Activated CD4-positive, alpha-beta T cell treated with anti-CD3 and anti-CD28 coated beads for 36 hours (primary cell): Measurements from ENCODE around the gene HUWE1. TPM values are rescaled to one million over a fixed set of nuclear protein-coding genes. Genes with fewer than 3 reads are reported as not detected.

Source experiments
- ATAC-seq: fragments of 200-7000 bp; cut with Tn5 transposase; one replicate; pipeline ENCODE4 v1.10.0; 2021; ENCODE audit warnings: mild to moderate bottlenecking, moderate library complexity
- CTCF ChIA-PET: fragments of 350-600 bp; sonication (Branson Sonifier 250); formaldehyde crosslinking; loops from one replicate; lab custom pipeline; 2021; ENCODE audit warnings: antibody characterized with exemption; lab: Charles Lee
- POLR2A ChIA-PET: fragments of 350-600 bp; sonication (Branson Sonifier 250); formaldehyde crosslinking; loops from one replicate; lab custom pipeline; 2021; ENCODE audit warnings: antibody characterized with exemption, inconsistent platforms; lab: Charles Lee
- DNase-seq: peaks from one replicate; pipeline ENCODE4 v3.0.0-alpha.2; 2020
- H3K27ac Mint-ChIP-seq: one replicate; pipeline ENCODE4 v1.8.0; 2021; ENCODE audit warnings: mixed read lengths
- H3K27me3 Mint-ChIP-seq: one replicate; pipeline ENCODE4 v1.8.0; 2021; ENCODE audit warnings: mixed read lengths
- H3K36me3 Mint-ChIP-seq: one replicate; pipeline ENCODE4 v1.8.0; 2021; ENCODE audit warnings: low read depth, mixed read lengths
- H3K4me1 Mint-ChIP-seq: one replicate; pipeline ENCODE4 v1.8.0; 2021; ENCODE audit warnings: mixed read lengths
- H3K4me3 Mint-ChIP-seq: one replicate; pipeline ENCODE4 v1.8.0; 2021; ENCODE audit warnings: mild to moderate bottlenecking, moderate library complexity, mixed read lengths
- H3K9me3 Mint-ChIP-seq: one replicate; pipeline ENCODE4 v1.8.0; 2021; ENCODE audit warnings: low read depth, mixed read lengths
- intact Hi-C, 2 experiments: fragments of 100-400 bp; cut with DNase I in 1 of 2; cut with micrococcal nuclease in 1 of 2; formaldehyde crosslinking; loops; one replicate each; pipeline versions ENCODE4 v1.14.2 to v1.15.1; 2022 to 2024; cut with DNase I, micrococcal nuclease
- total RNA-seq, 2 experiments: library from RNA; stranded (reverse); gene quantifications; one replicate each; pipeline ENCODE4 v1.2.3, GENCODE V29; 2021

HUWE1 gene
- total RNA-seq, 2 experiments from 2014 or later, result 513 to 554 TPM

- CTCF ChIA-PET, result interaction anchor here (0.6 to 1.6 kb wide), 5 partner anchors 12 to 115 kb away, joined by 3 to 5 read pairs (median 3); partner anchors contain the start of gene HUWE1
These were observed 30.7 kb upstream of the HUWE1 start for GRCh38 chrX:53717205-53717604.

DNA sequence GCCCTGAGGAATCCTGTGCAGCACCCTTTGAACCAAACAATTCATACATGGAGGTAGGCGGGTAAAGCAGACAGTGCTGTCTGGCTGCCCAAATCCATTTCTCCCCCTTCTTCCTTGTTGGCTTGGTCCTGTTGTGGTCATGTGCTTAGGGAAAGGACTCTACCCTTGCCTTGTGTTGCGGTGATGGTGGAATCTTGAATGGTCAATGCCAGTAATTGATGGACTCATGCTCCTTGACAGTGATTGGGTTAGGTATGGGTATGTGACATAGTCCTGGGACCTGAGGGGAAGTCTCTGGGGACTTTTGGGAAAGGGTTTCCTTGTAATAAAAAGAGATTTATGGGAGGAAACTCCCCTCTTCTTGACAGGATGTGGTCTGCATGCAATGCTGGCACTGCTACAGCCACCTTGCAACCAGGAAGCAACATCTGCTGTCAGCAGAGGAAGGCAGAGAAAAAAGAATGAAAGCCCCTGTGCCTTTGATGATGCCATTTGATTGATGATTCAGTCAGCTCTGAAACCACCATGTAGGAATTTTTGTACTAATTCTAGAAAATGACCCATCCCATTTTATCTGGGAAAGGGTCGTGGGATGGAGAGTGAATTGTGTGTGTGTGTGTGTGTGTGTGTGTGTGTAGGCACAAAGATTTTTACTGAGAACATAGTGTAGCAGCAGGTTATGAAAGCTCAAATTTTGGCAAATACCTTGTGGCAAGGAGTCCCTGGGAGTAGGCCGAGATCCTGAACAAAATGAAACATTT lies 30.0 kb upstream of the HUWE1 start:
- CTCF ChIA-PET, result interaction anchor here (0.6 to 1.6 kb wide), 5 partner anchors 13 to 116 kb away, joined by 3 to 5 read pairs (median 3); partner anchors contain the start of gene HUWE1
- intact Hi-C loops, result loop anchor here (1.0 to 10.0 kb wide), 7 partner anchors 16 to 918 kb away; partner anchors contain the start of genes FAM120C (in 1 of the 2), PHF8 (in 1 of the 2) and TSPYL2 (in 1 of the 2)
- Mint-ChIP-seq H3K4me1 (peaks cover 39% of the 10 kb centered on the region), H3K27me3 (no peaks in the 10 kb centered on the region), H3K9me3 (no peaks in the 10 kb centered on the region), H3K36me3 (peaks cover 31% of the 10 kb centered on the region), H3K27ac (peak overlapping the region; percentile 96), H3K4me3 (peak overlapping the region; percentile 86)
- ATAC-seq (peak; percentile 31), DNase-seq (peak; percentile 74)
- POLR2A ChIA-PET, result interaction anchor here (0.6 to 4.6 kb wide), 5 partner anchors 17 to 909 kb away, joined by 3 to 42 read pairs (median 9); partner anchors contain the start of gene HUWE1

More at GRCh38 chrX:53717205-53717604, 30.7 kb upstream of the HUWE1 start:
- peak; percentile 19 for DNase-seq
- intact Hi-C loops, result loop anchor here (10.0 kb wide), 5 partner anchors 118 to 918 kb away; partner anchors contain the start of genes FAM120C (in 1 of the 2), PHF8 (in 1 of the 2) and TSPYL2 (in 1 of the 2)
- POLR2A ChIA-PET, result interaction anchor here (2.2 to 4.6 kb wide), 2 partner anchors 31 to 33 kb away, joined by 10 to 42 read pairs; partner anchors contain the start of gene HUWE1
- Mint-ChIP-seq H3K27ac (peak overlapping the region; percentile 96), H3K27me3 (no peaks in the 10 kb centered on the region), H3K36me3 (peaks cover 25% of the 10 kb centered on the region), H3K4me1 (peaks cover 39% of the 10 kb centered on the region), H3K9me3 (no peaks in the 10 kb centered on the region), H3K4me3 (peak overlapping the region; percentile 86)
- ATAC-seq, result peak; percentile 30

GRCh38 chrX:53715346-53715924 lies 28.9 kb upstream of the HUWE1 start:
- no peaks in the 10 kb centered on the region for H3K9me3 Mint-ChIP-seq
- peak overlapping the region; percentile 96 for H3K27ac Mint-ChIP-seq
- DNase-seq (no peak), ATAC-seq (peak; percentile 12)
- H3K36me3 Mint-ChIP-seq, result peaks cover 36% of the 10 kb centered on the region
- intact Hi-C loops, result loop anchor here (1.0 to 10.0 kb wide), 6 partner anchors 31 to 919 kb away; partner anchors contain the start of genes FAM120C (in 1 of the 2), PHF8 (in 1 of the 2) and TSPYL2 (in 1 of the 2)
- H3K4me1 Mint-ChIP-seq, result peaks cover 42% of the 10 kb centered on the region
- H3K27me3 Mint-ChIP-seq, result no peaks in the 10 kb centered on the region
- H3K4me3 Mint-ChIP-seq, result peak overlapping the region; percentile 86
- ChIA-PET POLR2A (interaction anchor here (1.4 to 4.6 kb wide), 3 partner anchors 18 to 32 kb away, joined by 9 to 42 read pairs (median 16); partner anchors contain the start of gene HUWE1), CTCF (interaction anchor here (1.2 to 1.8 kb wide), 2 partner anchors 10 to 31 kb away, joined by 3 to 7 read pairs; no protein-coding TSS in a partner anchor)

DNA sequence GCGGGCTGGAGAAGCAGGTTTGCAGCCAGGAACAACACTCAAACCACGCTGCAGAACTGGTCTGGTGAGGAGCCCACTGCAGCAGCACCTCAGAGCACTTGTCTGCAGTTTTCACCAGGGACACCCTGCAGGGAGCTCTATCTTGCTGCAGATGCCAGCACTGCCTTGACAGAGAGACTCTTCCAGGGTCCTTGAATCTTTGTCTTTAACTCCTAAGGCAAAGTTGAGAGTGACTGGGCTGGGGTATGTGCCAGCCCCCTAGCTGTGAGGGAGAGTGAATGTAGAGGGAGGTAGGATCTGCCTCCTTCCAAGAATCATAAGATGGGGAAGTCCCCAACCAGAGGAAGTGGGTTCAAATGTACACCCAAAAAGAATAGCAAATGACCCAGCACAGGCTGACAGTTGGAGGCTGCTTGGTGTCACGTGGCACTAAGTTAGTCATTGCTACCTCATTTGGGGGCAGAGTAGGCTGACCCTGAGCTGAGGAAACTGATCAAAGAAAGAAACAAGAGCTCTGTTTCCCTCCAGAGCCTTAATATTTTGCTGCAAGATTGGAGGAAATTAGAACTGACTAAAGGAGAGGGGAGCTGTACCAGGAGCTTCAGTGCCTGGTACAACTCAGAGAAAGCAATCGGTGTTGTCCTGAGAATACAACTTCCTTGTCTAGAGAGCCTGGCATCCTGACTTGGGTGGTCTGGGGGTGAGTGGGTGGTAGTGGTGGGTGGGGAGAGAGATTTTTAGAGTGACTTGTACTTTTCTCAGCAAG lies 28.2 kb upstream of the HUWE1 start:
- intact Hi-C loops, result loop anchor here (1.0 to 10.0 kb wide), 8 partner anchors 24 to 920 kb away; partner anchors contain the start of genes FAM120C (in 1 of the 2), PHF8 (in 1 of the 2) and TSPYL2 (in 1 of the 2)
- no peaks in the 10 kb centered on the region for H3K9me3 Mint-ChIP-seq
- ChIA-PET CTCF (interaction anchor here (1.2 to 1.8 kb wide), 4 partner anchors 9 to 36 kb away, joined by 3 to 7 read pairs (median 5); no protein-coding TSS in a partner anchor), POLR2A (interaction anchor here (0.6 to 4.6 kb wide), 5 partner anchors 19 to 42 kb away, joined by 4 to 42 read pairs (median 9); partner anchors contain the start of gene HUWE1)
- H3K27me3 Mint-ChIP-seq, result no peaks in the 10 kb centered on the region
- ATAC-seq (peak; percentile 74), DNase-seq (peak; percentile 77)
- H3K4me1 Mint-ChIP-seq, result peaks cover 37% of the 10 kb centered on the region
- peaks cover 42% of the 10 kb centered on the region for H3K36me3 Mint-ChIP-seq
- H3K4me3 Mint-ChIP-seq, result peak overlapping the region; percentile 86
- H3K27ac Mint-ChIP-seq, result peak overlapping the region; percentile 96

- ATAC-seq (no peak), DNase-seq (no peak)
- H3K4me1 Mint-ChIP-seq, result peaks cover 37% of the 10 kb centered on the region
- H3K27ac Mint-ChIP-seq, result peak overlapping the region; percentile 96
- POLR2A ChIA-PET, result interaction anchor here (1.4 to 4.6 kb wide), 3 partner anchors 19 to 30 kb away, joined by 9 to 42 read pairs (median 16); partner anchors contain the start of gene HUWE1
- intact Hi-C loops, result loop anchor here (1.0 to 10.0 kb wide), 8 partner anchors 24 to 921 kb away; partner anchors contain the start of genes FAM120C (in 1 of the 2), PHF8 (in 1 of the 2) and TSPYL2 (in 1 of the 2)
- peaks cover 45% of the 10 kb centered on the region for H3K36me3 Mint-ChIP-seq
- peak overlapping the region; percentile 86 for H3K4me3 Mint-ChIP-seq
- H3K9me3 Mint-ChIP-seq, result no peaks in the 10 kb centered on the region
- no peaks in the 10 kb centered on the region for H3K27me3 Mint-ChIP-seq
- CTCF ChIA-PET, result interaction anchor here (1.2 to 1.8 kb wide), 4 partner anchors 8 to 35 kb away, joined by 3 to 7 read pairs (median 5); no protein-coding TSS in a partner anchor
These were observed 27.6 kb upstream of the HUWE1 start for GRCh38 chrX:53713987-53714579.

DNA sequence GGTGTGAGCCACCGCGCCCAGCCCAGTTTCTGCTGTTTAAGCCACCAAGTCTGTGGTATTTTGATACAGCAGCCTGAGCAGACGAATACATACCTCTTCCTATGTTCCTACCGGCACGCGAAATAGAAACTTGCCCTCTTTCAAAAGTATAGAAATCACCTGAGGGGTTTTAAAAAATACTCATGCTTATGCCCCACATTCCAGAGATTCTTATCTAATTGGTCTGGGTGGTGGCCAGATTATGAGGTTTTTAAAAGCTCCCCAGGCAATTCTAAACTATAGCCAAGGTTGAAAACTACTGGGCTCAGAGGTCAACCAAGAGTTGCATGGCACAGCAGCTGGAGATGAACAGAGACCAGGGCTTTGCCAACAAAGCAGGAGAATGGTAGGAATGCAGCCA lies 24.9 kb upstream of the HUWE1 start:
- CTCF ChIA-PET, result no interaction called here

DNA sequence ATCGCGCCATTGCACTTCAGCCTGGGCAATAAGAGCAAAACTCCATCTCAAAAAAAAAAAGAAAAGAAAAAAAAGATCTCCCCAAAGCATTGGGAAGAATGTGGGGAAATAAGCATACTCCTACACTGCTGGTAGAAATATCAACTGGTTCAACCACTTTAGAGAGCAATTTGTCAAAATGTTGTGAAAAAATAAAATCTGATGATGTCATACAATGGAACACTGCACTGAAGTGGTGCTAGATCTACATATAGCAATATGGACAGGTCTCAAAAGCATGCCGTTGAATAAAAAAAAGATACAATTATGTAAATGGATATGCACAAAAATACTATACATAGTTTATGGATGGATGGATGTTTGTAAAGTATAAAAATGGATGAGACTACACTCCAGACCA lies 18.3 kb upstream of the HUWE1 start:
- Mint-ChIP-seq H3K9me3 (no peaks in the 10 kb centered on the region), H3K4me1 (peaks cover 2% of the 10 kb centered on the region), H3K27ac (no peak overlapping the region), H3K4me3 (no peak overlapping the region), H3K36me3 (peaks cover 31% of the 10 kb centered on the region), H3K27me3 (no peaks in the 10 kb centered on the region)
- ChIA-PET POLR2A (no interaction called here), CTCF (interaction anchor here (0.7 kb wide), 1 partner anchor 706 kb away, joined by 3 read pairs; no protein-coding TSS in a partner anchor)
- ATAC-seq, result no peak
- intact Hi-C loops, result no loop called here
- DNase-seq, result no peak

More for the DNA sequence above, 24.9 kb upstream of the HUWE1 start:
- no peaks in the 10 kb centered on the region for H3K27me3 Mint-ChIP-seq
- POLR2A ChIA-PET, result no interaction called here
- DNase-seq (no peak), ATAC-seq (no peak)
- no peak overlapping the region for H3K27ac Mint-ChIP-seq
- peaks cover 17% of the 10 kb centered on the region for H3K4me1 Mint-ChIP-seq
- peaks cover 47% of the 10 kb centered on the region for H3K36me3 Mint-ChIP-seq
- H3K4me3 Mint-ChIP-seq, result peak overlapping the region; percentile 33
- intact Hi-C loops, result loop anchor here (10.0 kb wide), 5 partner anchors 123 to 923 kb away; partner anchors contain the start of genes FAM120C (in 1 of the 2), PHF8 (in 1 of the 2) and TSPYL2 (in 1 of the 2)
- no peaks in the 10 kb centered on the region for H3K9me3 Mint-ChIP-seq

- no peak overlapping the region for H3K4me3 Mint-ChIP-seq
- intact Hi-C loops, result no loop called here
- POLR2A ChIA-PET, result no interaction called here
- H3K4me1 Mint-ChIP-seq, result peaks cover under 1% of the 10 kb centered on the region
- no peaks in the 10 kb centered on the region for H3K9me3 Mint-ChIP-seq
- no peak for ATAC-seq
- DNase-seq, result no peak
- CTCF ChIA-PET, result interaction anchor here (0.7 to 1.0 kb wide), 2 partner anchors 20 to 705 kb away, joined by 3 read pairs; no protein-coding TSS in a partner anchor
- peaks cover 29% of the 10 kb centered on the region for H3K36me3 Mint-ChIP-seq
- H3K27ac Mint-ChIP-seq, result no peak overlapping the region
- no peaks in the 10 kb centered on the region for H3K27me3 Mint-ChIP-seq
These were observed 17.8 kb upstream of the HUWE1 start for GRCh38 chrX:53704294-53704693.

DNA sequence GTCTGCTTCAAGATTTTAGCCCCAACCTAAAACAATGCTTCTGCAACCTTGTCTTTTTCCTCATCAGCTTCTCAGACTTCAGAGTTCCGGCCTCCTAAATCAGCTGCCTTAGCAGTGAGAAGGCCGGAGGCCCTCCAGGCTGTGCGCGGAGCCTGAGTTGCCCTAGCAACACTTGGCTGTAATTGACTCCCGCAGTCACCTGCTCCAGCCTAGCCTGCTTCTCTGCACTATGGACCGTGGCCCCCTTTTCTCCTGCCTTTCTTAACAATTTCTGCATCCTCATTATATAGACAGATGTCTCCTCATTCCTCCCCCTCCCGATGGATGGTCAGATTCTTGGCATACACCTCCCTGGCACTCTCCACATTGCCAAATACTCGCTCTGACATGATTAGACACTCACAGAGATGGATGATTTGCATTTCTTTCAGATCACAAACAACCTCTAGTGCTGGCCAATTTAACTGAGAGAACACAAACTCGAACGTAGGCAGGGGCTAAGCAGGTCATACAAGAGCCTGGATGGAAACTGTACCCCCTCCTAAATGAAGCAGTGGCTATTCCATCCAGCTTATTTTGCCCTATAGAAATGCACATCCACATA lies 9.5 kb upstream of the HUWE1 start:
- ATAC-seq (no peak), DNase-seq (no peak)
- H3K4me3 Mint-ChIP-seq, result no peak overlapping the region
- H3K36me3 Mint-ChIP-seq, result peaks cover 11% of the 10 kb centered on the region
- H3K9me3 Mint-ChIP-seq, result no peaks in the 10 kb centered on the region
- intact Hi-C loops, result no loop called here
- peaks cover 16% of the 10 kb centered on the region for H3K4me1 Mint-ChIP-seq
- ChIA-PET CTCF (no interaction called here), POLR2A (no interaction called here)
- no peaks in the 10 kb centered on the region for H3K27me3 Mint-ChIP-seq
- H3K27ac Mint-ChIP-seq, result no peak overlapping the region
